OCI-LY7 (cell line): ENCODE data around the gene TTLL10. TPM values are rescaled to one million over a fixed set of nuclear protein-coding genes. Genes with fewer than 3 reads are reported as not detected.
A peak's percentile ranks its signal among the peaks of the same experiment; 100 is the strongest.

Experiments
- BruUV-seq: library from RNA; stranded (reverse); fragments of 400-500 nt; replicated peaks from 2 replicates; lab custom pipeline; 2021; lab: Mats Ljungman, UMichigan
- CTCF ChIA-PET: fragments of 300-600 bp; sonication (Branson Sonifier 250); formaldehyde crosslinking; loops from one replicate; lab custom pipeline; 2022; ENCODE audit warnings: antibody characterized with exemption; ENCODE audit not compliant: unreplicated experiment; lab: Charles Lee
- POLR2A ChIA-PET: fragments of 300-600 bp; sonication (Branson Sonifier 250); formaldehyde crosslinking; loops from one replicate; lab custom pipeline; 2022; ENCODE audit warnings: antibody characterized with exemption; lab: Charles Lee
- DNase-seq: peaks from one replicate; pipeline ENCODE4 v3.0.0-alpha.2; 2015; ENCODE audit warnings: low spot score
- H2AFZ ChIP-seq: fragments of 200-600 bp; sonication (generic), shearing (Covaris generic); 2 replicates; pipeline ENCODE4 v1.6.1; 2014; ENCODE audit warnings: mild to moderate bottlenecking, antibody characterized with exemption, low read length, moderate library complexity
- H3K27ac ChIP-seq: fragments of 200-600 bp; sonication (generic); 2 replicates; pipeline ENCODE4 v1.5.1; 2014; ENCODE audit warnings: mixed run types, low read depth, mild to moderate bottlenecking, moderate library complexity, low read length, inconsistent platforms; ENCODE audit not compliant: poor library complexity, severe bottlenecking
- H3K36me3 ChIP-seq: fragments of 200-600 bp; sonication (generic); 2 replicates; pipeline ENCODE4 v1.6.1; 2014; ENCODE audit warnings: mild to moderate bottlenecking, antibody characterized with exemption, low read length, moderate library complexity, mixed read lengths; ENCODE audit not compliant: insufficient read depth
- H3K4me1 ChIP-seq: fragments of 200-600 bp; sonication (generic); 2 replicates; pipeline ENCODE4 v1.5.1; 2014; ENCODE audit warnings: mild to moderate bottlenecking, low read length; ENCODE audit not compliant: insufficient read depth, poor library complexity, severe bottlenecking
- H3K4me2 ChIP-seq: fragments of 200-600 bp; sonication (generic); 2 replicates; pipeline ENCODE4 v1.6.1; 2014; ENCODE audit warnings: mild to moderate bottlenecking, low read length
- H3K4me3 ChIP-seq: fragments of 200-600 bp; sonication (generic); 2 replicates; pipeline ENCODE4 v1.5.1; 2014; ENCODE audit warnings: mild to moderate bottlenecking, low read depth, low read length; ENCODE audit not compliant: poor library complexity, severe bottlenecking
- H3K79me2 ChIP-seq: fragments of 200-600 bp; sonication (generic); 2 replicates; pipeline ENCODE4 v1.6.1; 2016; ENCODE audit warnings: low read depth, mild to moderate bottlenecking, low read length, moderate library complexity, mixed read lengths; ENCODE audit not compliant: insufficient read depth
- H3K9me2 ChIP-seq: fragments of 200-600 bp; sonication (generic); 2 replicates; pipeline ENCODE4 v1.6.1; 2016; ENCODE audit warnings: mild to moderate bottlenecking, low read length, mixed read lengths; ENCODE audit not compliant: insufficient read depth
- H3K9me3 ChIP-seq: fragments of 200-600 bp; sonication (generic); 2 replicates; pipeline ENCODE4 v1.6.1; 2014; ENCODE audit warnings: mild to moderate bottlenecking, mixed run types, low read length, mixed read lengths
- H4K20me1 ChIP-seq: fragments of 200-600 bp; sonication (generic); 2 replicates; pipeline ENCODE4 v1.6.1; 2014; ENCODE audit warnings: mild to moderate bottlenecking, antibody characterized with exemption, low read length, moderate library complexity, mixed read lengths; ENCODE audit not compliant: insufficient read depth
- CTCF ChIP-seq: fragments of 200-600 bp; sonication (generic); conservative IDR thresholded peaks from 2 replicates; pipeline ENCODE4 v1.5.1; 2014; ENCODE audit warnings: mild to moderate bottlenecking, antibody characterized with exemption, low read length, moderate library complexity, mixed read lengths
- EZH2phosphoT487 ChIP-seq: fragments of 200-600 bp; sonication (generic); IDR thresholded peaks from 2 replicates; pipeline ENCODE4 v1.6.1; 2018; ENCODE audit warnings: low read depth, borderline replicate concordance, mild to moderate bottlenecking, mixed run types, antibody characterized with exemption, low read length, moderate library complexity, mixed read lengths
- intact Hi-C: fragments of 100-400 bp; cut with micrococcal nuclease; formaldehyde crosslinking; loops from one replicate; pipeline ENCODE4 v1.10.0; 2022; ENCODE audit not compliant: unreplicated experiment
- total RNA-seq, 2 experiments: library from RNA; depleted of rRNA in 1 of 2; stranded (reverse); fragments of >200 nt in 1 of 2; shearing (Covaris generic) in 1 of 2; gene quantifications; 2 replicates each; pipeline ENCODE4 v1.2.3, GENCODE V29; 2014 to 2022

Gene TTLL10
- total RNA-seq, 2 experiments from 2014 or later, result not detected

DNA sequence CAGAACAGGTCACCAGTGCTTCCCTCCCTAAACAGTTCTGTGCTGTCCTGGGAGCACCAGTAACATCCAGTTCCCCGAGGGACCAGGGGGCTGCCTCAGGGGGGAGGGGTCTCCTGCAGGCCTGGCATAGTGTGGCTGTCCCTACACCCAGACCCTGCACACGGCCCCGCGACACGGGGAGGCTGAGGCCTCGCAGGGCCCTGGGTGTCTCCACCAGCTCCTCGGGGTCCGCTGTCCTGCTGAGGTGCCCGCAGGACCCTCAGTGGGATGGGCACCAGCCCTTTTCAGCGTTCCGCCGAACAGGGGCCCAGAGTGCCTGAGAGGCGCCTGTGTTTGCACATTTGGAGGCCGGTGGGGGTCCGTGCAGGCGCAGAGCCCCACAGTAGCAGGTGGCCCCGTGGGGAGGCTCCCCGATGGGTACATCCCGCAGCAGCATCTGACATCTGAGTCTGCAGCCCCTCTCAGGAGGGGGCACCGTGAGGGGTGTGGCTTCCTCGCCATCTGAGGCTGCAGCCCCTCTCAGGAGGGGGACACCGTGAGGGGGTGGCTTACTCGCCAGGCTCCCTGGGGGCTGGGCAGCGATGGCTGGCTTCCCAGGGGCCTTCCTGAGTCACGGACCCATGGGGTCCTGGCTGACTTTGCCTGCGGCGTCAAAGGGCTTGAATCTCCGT, 39.2 kb upstream of the TTLL10 start:
- H3K4me1 ChIP-seq, result peaks cover 18% of the 10 kb centered on the region
- no peak overlapping the region for H3K4me3 ChIP-seq
- H2AFZ ChIP-seq, result no peak overlapping the region
- intact Hi-C loops, result no loop called here
- no peak for DNase-seq
- H3K27ac ChIP-seq, result no peak overlapping the region
- H3K4me2 ChIP-seq, result no peak overlapping the region
- no peaks in the 10 kb centered on the region for H3K36me3 ChIP-seq
- no peak for TF ChIP-seq EZH2phosphoT487
- no TSS peak for BruUV-seq
- H3K9me3 ChIP-seq, result no peaks in the 10 kb centered on the region
- H3K9me2 ChIP-seq, result no peaks in the 10 kb centered on the region
- no peaks in the 10 kb centered on the region for H4K20me1 ChIP-seq
- ChIA-PET POLR2A (no interaction called here), CTCF (no interaction called here)
- H3K79me2 ChIP-seq, result no peaks in the 10 kb centered on the region

- no peak for DNase-seq
- Histone ChIP-seq H2AFZ (no peak overlapping the region), H3K9me3 (no peaks in the 10 kb centered on the region), H3K4me2 (no peak overlapping the region), H3K36me3 (no peaks in the 10 kb centered on the region), H3K9me2 (no peaks in the 10 kb centered on the region), H4K20me1 (no peaks in the 10 kb centered on the region), H3K4me3 (no peak overlapping the region), H3K79me2 (no peaks in the 10 kb centered on the region), H3K4me1 (peaks cover 18% of the 10 kb centered on the region), H3K27ac (no peak overlapping the region)
- TF ChIP-seq CTCF (no peak), EZH2phosphoT487 (no peak)
- ChIA-PET CTCF (no interaction called here), POLR2A (interaction anchor here (1.8 kb wide), 1 partner anchor 96 kb away, joined by 8 read pairs; no protein-coding TSS in a partner anchor)
- intact Hi-C loops, result no loop called here
- BruUV-seq, result no TSS peak
Observed at GRCh38 chr1:1135339-1136136, 38.1 kb upstream of the TTLL10 start.

GRCh38 chr1:1136547-1137230, 37.0 kb upstream of the TTLL10 start:
- no peaks in the 10 kb centered on the region for H3K9me3 ChIP-seq
- peak overlapping the region; percentile 6; the same call in 1 of the 2 replicates for H3K4me2 ChIP-seq
- H3K4me1 ChIP-seq, result peaks cover 18% of the 10 kb centered on the region
- POLR2A ChIA-PET, result interaction anchor here (1.8 kb wide), 1 partner anchor 95 kb away, joined by 8 read pairs; no protein-coding TSS in a partner anchor
- intact Hi-C loops, result no loop called here
- peak; percentile 54 for DNase-seq
- no peak overlapping the region for H3K4me3 ChIP-seq
- no peak for TF ChIP-seq EZH2phosphoT487
- TF ChIP-seq CTCF, result no peak
- no peak overlapping the region for H2AFZ ChIP-seq
- H4K20me1 ChIP-seq, result no peaks in the 10 kb centered on the region
- no peaks in the 10 kb centered on the region for H3K9me2 ChIP-seq
- H3K27ac ChIP-seq, result no peak overlapping the region
- H3K79me2 ChIP-seq, result no peaks in the 10 kb centered on the region
- no peaks in the 10 kb centered on the region for H3K36me3 ChIP-seq
- CTCF ChIA-PET, result no interaction called here
- BruUV-seq, result no TSS peak
